Stomach (tissue), 9 donors: ENCODE results near the gene CHRNB4. TPM values are rescaled to one million over a fixed set of nuclear protein-coding genes. Genes with fewer than 3 reads are reported as not detected.

ENCODE experiments used
- DNase-seq, 2 donors: peaks; one replicate each; pipeline versions ENCODE4 v3.0.0 to v3.0.0-alpha.2; 2013 to 2019
- H3K27ac ChIP-seq, 5 donors: fragments of 200-600 bp in 4 of 5; sonication (generic) in 4 of 5; one replicate each; pipeline ENCODE4 v1.5.1; 2013 to 2019; ENCODE audit warnings: mild to moderate bottlenecking in 1 of 5, moderate library complexity in 1 of 5
- H3K27me3 ChIP-seq, 3 donors: fragments of 200-600 bp; sonication (generic); one replicate each; pipeline ENCODE4 v1.5.1; 2017 to 2019; ENCODE audit warnings: mixed run types in 1 of 3
- H3K36me3 ChIP-seq, 4 donors: fragments of 200-600 bp; sonication (generic); 1 replicate in 3 of 4; 2 replicates in 1 of 4; pipeline ENCODE4 v1.5.1; 2016 to 2019
- H3K4me1 ChIP-seq, 4 donors: fragments of 200-600 bp; sonication (generic); one replicate each; pipeline ENCODE4 v1.5.1; 2016 to 2019
- H3K4me3 ChIP-seq, 4 donors: fragments of 200-600 bp; sonication (generic) in 3 of 4; one replicate each; pipeline ENCODE4 v1.5.1; 2016 to 2019; ENCODE audit warnings: mild to moderate bottlenecking in 1 of 4
- H3K9me3 ChIP-seq, 4 donors: fragments of 200-600 bp; sonication (generic); one replicate each; pipeline ENCODE4 v1.5.1; 2016 to 2019
- CTCF ChIP-seq, 7 experiments: fragments of 450-650 bp in 4 of 7; fragments of 200-600 bp in 3 of 7; sonication (generic) in 3 of 7; IDR thresholded peaks; one replicate each; pipeline ENCODE4 v1.5.1; 2016 to 2019; ENCODE audit warnings: antibody characterized with exemption in 7 of 7, control low read depth in 2 of 7, mild to moderate bottlenecking in 1 of 7
- EP300 ChIP-seq: sonication (generic); formaldehyde crosslinking; IDR thresholded peaks from one replicate; pipeline ENCODE4 v1.6.1; 2017; ENCODE audit warnings: antibody characterized with exemption
- POLR2A ChIP-seq, 4 donors: fragments of 450-650 bp; IDR thresholded peaks; one replicate each; pipeline ENCODE4 v1.6.1; 2016; ENCODE audit warnings: antibody characterized with exemption in 4 of 4, control low read depth in 2 of 4, mild to moderate bottlenecking in 1 of 4, moderate library complexity in 1 of 4
- POLR2AphosphoS5 ChIP-seq, 3 donors: sonication (generic); formaldehyde crosslinking; IDR thresholded peaks; one replicate each; pipeline ENCODE4 v1.6.1; 2016; ENCODE audit warnings: antibody characterized with exemption in 3 of 3
- WGBS, 5 donors: extraction: QIAGEN DNeasy Blood & Tissue Kit in 3 of 5; methylation state at CpG; one replicate each; pipeline versions ENCODE4 v1.1.5 to v1.1.7; 2013 to 2018; 5-methylcytosine and 5-hydroxymethylcytosine counted together
- intact Hi-C: fragments of 100-400 bp; cut with DNase I; formaldehyde crosslinking; loops from one replicate; pipeline ENCODE4 v1.15.1; 2023; ENCODE audit warnings: low total_unique reads
- polyA plus RNA-seq, 3 donors: library from polyadenylated mRNA; stranded (reverse); fragments of 200-250 nt; gene quantifications; one replicate each; pipeline ENCODE4 v1.2.3, GENCODE V29; 2013
- total RNA-seq, 5 donors: library from RNA; depleted of rRNA; stranded (reverse); fragments of >200 nt; gene quantifications; one replicate each; pipeline versions ENCODE4 v1.1.0 to v1.2.3, GENCODE V29; 2014 to 2016
- donor health status: healthy with polysubstance abuse.
- donor health status: Bipolar disorder and iron deficiency.
- donor health status: healthy.

Gene CHRNB4
- total and polyA plus RNA-seq, 8 donors = 0.78 TPM; not detected in 7

DNA sequence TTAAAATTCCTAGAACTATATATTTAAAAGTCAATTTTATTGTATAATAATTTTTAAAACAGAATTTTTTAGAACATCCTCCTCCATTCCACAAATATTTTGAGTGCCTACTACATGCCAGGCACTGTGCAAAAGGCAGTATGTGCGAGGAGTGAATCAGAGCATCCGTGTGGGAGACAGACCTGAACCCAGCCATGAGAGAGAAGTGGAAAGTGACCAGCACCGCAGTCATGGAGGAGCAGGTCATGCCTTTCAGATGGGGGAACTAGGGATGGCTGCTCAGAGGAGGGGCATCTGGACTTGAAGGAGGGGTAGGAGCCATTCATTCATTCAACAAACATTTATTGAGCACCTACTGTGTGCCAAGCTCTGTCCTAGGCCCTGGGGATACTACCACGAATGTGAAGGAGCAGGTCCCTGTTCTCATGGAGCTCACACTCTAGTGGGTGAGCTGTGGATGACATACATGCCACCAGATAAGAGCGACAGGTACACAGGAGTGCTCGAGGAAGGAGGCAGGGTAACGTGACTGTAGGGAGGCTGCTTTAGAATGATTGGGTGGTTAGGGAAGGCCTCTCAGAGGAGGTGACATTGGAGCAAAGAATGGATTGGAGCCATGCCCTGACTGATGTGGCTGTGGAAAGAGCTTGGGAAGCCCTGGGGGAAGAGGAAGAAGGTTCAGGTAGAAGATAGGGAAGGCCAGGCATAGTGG, 17.1 kb downstream of the CHRNB4 start:
- no peaks in the 10 kb centered on the region for H3K36me3 ChIP-seq

GRCh38 chr15:78621810-78622402, 19.1 kb downstream of the CHRNB4 start:
- Histone ChIP-seq H3K36me3 (no peaks in the 10 kb centered on the region), H3K27ac (no peak overlapping the region), H3K27me3 (peaks cover 0 to 72% (median 42%) of the 10 kb centered on the region in 3 donors), H3K4me3 (no peak overlapping the region), H3K9me3 (no peaks in the 10 kb centered on the region), H3K4me1 (peaks cover 14 to 28% (median 21%) of the 10 kb centered on the region in 4 donors)
- intact Hi-C loops = loop anchor here (10.0 kb wide), 1 partner anchor 563 kb away; no protein-coding TSS in a partner anchor
- whole genome bisulfite sequencing, 5 donors = 68 to 80% (median 76%) methylated on average over 10 of the region's 10 CpGs
- peak in 1 of 2 donors; percentile 18 for DNase-seq
- TF ChIP-seq POLR2A (IDR thresholded peaks at IDR 0.05) = no peak
- TF ChIP-seq EP300 = no peak
- TF ChIP-seq CTCF (IDR thresholded peaks at IDR 0.05) = no peak
- no peak for TF ChIP-seq POLR2AphosphoS5 (IDR thresholded peaks at IDR 0.05)

More for the DNA sequence above, 17.1 kb downstream of the CHRNB4 start:
- Histone ChIP-seq H3K9me3 (no peaks in the 10 kb centered on the region), H3K4me1 (peaks cover 14 to 23% (median 19%) of the 10 kb centered on the region in 4 donors), H3K27ac (no peak overlapping the region), H3K27me3 (peaks cover 0 to 84% (median 45%) of the 10 kb centered on the region in 3 donors), H3K4me3 (no peak overlapping the region)
- intact Hi-C loops = loop anchor here (10.0 kb wide), 1 partner anchor 561 kb away; no protein-coding TSS in a partner anchor
- WGBS, 5 donors = 75 to 91% (median 81%) methylated on average over 7 of the region's 7 CpGs
- no peak for DNase-seq
- TF ChIP-seq POLR2AphosphoS5 (IDR thresholded peaks at IDR 0.05) (no peak), POLR2A (IDR thresholded peaks at IDR 0.05) (no peak), EP300 (no peak), CTCF (IDR thresholded peaks at IDR 0.05) (no peak)

DNA sequence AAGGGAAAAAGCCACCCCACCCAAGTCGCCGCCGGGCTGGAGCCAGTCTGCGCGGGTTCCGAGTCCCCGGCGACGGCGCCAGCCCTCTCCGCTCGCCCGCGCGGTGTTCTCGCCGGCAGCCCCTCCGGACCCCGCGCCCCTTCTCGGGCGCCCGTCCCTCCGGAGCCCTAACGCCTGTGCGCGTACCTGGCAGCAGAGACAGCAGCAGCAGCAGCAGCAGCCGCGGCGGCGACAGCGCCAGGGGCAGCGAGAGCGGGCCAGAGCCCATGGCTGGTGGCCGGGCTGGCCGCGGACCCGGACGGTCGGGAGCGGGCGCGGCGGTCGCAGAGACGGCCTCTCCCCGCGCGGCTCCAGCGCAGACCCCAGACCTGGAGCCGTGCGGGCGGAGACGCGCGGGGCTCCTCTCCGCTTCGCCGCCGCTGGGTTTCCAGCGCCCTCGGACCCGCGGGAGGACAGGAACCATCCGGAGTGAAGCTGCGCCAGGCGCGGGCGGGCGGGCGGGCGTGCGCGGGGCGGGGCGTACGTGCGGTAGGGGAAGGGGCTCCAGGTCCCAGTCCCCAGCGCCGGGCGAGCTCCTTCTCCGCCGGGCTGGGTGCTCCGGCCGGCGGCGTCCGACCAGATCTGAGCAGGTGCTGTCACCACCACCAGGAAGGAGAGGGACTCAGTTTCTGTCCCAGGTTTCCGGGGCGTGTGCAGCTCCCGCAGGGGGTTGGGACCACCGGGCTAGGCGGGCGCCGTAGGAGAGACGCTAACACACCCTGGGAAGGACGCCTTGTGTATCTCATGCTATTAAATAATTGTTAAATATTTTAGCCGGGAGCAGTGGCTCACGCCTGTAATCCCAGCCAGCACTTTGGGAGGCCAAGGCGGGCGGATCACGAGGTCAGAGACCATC, 20.2 kb downstream of the CHRNB4 start, which contains the start of gene CHRNA3:
CHRNA3 (minus strand) TSS at position 470 of the 895 bp plus-strand sequence; CDS start at position 268, 202 bp downstream.
- H3K27ac ChIP-seq = peak within 1 kb of the TSS in 1 of 5 donors; percentile 34

More for the DNA sequence above, 20.2 kb downstream of the CHRNB4 start, which contains the start of gene CHRNA3:
- Histone ChIP-seq H3K9me3 (no peaks in the 10 kb centered on the region), H3K4me3 (peak within 1 kb of the TSS; percentile 32 to 47 (median 42)), H3K36me3 (no peaks in the 10 kb centered on the region), H3K27me3 (peaks cover 0 to 62% (median 40%) of the 10 kb centered on the region in 3 donors), H3K4me1 (peaks cover 14 to 28% (median 21%) of the 10 kb centered on the region in 4 donors)
- intact Hi-C loops = loop anchor here (10.0 kb wide), 1 partner anchor 564 kb away; no protein-coding TSS in a partner anchor
- TF ChIP-seq POLR2A (IDR thresholded peaks at IDR 0.05) (no peak), EP300 (no peak), POLR2AphosphoS5 (IDR thresholded peaks at IDR 0.05) (no peak), CTCF (IDR thresholded peaks at IDR 0.05) (no peak)
- 3 to 15% (median 4%) methylated on average over 11 to 100 of the region's 102 CpGs for whole genome bisulfite sequencing, 5 donors
- DNase-seq = peak; percentile 9 to 40
